Measurements from ENCODE around the gene C3orf62. TPM values are rescaled to one million over a fixed set of nuclear protein-coding genes. Genes with fewer than 3 reads are reported as not detected.
A peak's percentile ranks its signal among the peaks of the same experiment; 100 is the strongest.

The C3orf62 gene
- polyA plus RNA-seq, 1 experiment = 2.1 TPM

DNA sequence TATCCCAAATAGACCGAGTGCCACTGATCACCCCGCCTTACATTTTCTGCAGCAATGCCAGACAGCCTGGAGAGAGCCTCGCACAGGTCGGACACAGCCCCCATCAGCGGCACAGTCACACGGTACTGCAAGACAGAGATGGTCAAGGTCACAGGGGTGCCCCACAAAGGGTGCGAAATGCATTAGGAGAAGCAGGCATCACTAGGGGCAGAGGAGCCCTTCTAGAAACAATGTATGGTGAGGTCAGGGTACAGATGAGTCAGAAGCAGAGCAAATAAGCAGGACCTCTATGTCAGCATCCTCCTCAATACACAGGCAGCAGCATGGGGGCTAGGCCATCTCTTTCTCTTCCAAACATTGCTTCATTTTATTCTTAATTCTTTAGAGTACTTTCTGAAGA lies 21.5 kb upstream of the C3orf62 start:
- Histone ChIP-seq H3K27me3 (ENCODE audit: control insufficient read depth, insufficient read depth, low read length) (no peaks in the 10 kb centered on the region), H3K36me3 (ENCODE audit: control insufficient read depth, insufficient read depth, low read length) (peaks cover 24% of the 10 kb centered on the region), H3K4me3 (ENCODE audit: low read depth, low read length) (no peak overlapping the region)
- ChIA-PET POLR2A (no interaction called here), CTCF (no interaction called here)
- TF ChIP-seq, protein P1, sequence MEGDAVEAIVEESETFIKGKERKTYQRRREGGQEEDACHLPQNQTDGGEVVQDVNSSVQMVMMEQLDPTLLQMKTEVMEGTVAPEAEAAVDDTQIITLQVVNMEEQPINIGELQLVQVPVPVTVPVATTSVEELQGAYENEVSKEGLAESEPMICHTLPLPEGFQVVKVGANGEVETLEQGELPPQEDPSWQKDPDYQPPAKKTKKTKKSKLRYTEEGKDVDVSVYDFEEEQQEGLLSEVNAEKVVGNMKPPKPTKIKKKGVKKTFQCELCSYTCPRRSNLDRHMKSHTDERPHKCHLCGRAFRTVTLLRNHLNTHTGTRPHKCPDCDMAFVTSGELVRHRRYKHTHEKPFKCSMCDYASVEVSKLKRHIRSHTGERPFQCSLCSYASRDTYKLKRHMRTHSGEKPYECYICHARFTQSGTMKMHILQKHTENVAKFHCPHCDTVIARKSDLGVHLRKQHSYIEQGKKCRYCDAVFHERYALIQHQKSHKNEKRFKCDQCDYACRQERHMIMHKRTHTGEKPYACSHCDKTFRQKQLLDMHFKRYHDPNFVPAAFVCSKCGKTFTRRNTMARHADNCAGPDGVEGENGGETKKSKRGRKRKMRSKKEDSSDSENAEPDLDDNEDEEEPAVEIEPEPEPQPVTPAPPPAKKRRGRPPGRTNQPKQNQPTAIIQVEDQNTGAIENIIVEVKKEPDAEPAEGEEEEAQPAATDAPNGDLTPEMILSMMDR (IDR thresholded peaks at IDR 0.05; ENCODE audit: insufficient read depth, low read depth, low read length) = no peak
- DNase-seq (ENCODE audit: low read depth) = no peak

DNA sequence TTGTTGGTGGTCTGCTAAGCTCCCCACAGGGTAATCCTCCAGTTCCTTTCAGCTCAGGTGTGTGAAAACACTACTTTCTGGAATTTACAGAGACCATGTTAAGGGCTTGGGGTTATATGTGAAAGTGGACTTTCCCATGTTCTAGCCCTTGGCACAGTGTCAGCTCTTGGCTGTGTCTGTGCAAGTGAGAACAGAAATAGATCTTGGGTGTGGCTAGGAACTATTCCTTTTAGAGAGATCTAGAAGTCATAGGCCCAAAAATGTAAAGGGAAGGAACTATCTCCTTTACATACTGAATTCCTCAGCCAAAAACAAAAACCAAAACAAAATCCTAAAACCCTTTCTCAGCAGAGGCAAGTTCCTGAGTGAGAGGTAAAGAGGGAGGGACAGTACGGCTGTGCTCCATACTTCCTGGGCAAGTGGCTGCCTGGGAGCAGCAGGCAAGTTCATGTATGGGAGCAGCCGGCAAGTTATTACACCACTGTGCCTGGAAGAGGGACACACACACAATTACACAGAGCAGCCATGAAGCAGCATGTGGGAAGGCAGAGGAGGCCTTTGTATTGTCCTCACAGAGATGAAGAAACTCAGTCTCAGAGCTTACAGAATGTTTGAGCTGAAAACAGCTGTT lies 19.9 kb upstream of the C3orf62 start:
- no peak overlapping the region for H3K4me3 ChIP-seq (ENCODE audit: low read depth, low read length)
- ChIA-PET POLR2A (no interaction called here), CTCF (interaction anchor here (1.4 to 2.7 kb wide), 3 partner anchors 12 to 152 kb away, joined by 3 to 11 read pairs (median 4); no protein-coding TSS in a partner anchor)
- no peaks in the 10 kb centered on the region for H3K27me3 ChIP-seq (ENCODE audit: control insufficient read depth, insufficient read depth, low read length)
- DNase-seq (ENCODE audit: low read depth) = no peak
- H3K36me3 ChIP-seq (ENCODE audit: control insufficient read depth, insufficient read depth, low read length) = peaks cover 21% of the 10 kb centered on the region
- TF ChIP-seq, protein P1 (IDR thresholded peaks at IDR 0.05; ENCODE audit: insufficient read depth, low read depth, low read length) = no peak

DNA sequence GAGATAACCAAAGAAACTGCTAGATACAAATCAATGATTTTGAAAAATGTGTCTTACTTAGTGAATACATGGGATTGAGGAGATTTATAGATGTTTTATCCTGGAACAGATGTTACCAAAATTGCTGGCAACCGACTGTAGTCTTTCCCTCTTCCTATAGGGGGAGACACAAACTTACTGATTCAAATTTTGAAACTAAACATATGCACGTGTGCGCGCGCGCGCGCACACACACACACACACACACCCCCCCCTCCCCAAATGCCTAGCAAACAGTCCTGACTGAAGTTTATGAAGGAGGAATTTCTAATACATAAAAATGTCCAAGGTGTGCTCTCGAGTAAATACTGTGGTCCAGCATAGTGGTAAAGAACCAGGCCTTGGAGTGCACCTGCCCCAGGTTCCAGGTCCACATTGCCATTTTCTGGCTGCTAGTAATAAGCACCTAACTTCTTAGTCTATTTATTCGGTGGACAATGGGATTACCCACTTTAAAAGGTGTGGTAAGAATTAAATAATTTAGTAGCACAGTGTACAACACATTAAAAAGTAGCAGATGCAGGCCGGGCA lies 18.5 kb upstream of the C3orf62 start:
- CTCF ChIA-PET = interaction anchor here (2.7 kb wide), 1 partner anchor 154 kb away, joined by 11 read pairs; no protein-coding TSS in a partner anchor
- Histone ChIP-seq H3K27me3 (ENCODE audit: control insufficient read depth, insufficient read depth, low read length) (no peaks in the 10 kb centered on the region), H3K4me3 (ENCODE audit: low read depth, low read length) (no peak overlapping the region), H3K36me3 (ENCODE audit: control insufficient read depth, insufficient read depth, low read length) (peaks cover 20% of the 10 kb centered on the region)
- POLR2A ChIA-PET = no interaction called here
- TF ChIP-seq, protein P1 (IDR thresholded peaks at IDR 0.05; ENCODE audit: insufficient read depth, low read depth, low read length) = peak; percentile 61
- no peak for DNase-seq (ENCODE audit: low read depth)

DNA sequence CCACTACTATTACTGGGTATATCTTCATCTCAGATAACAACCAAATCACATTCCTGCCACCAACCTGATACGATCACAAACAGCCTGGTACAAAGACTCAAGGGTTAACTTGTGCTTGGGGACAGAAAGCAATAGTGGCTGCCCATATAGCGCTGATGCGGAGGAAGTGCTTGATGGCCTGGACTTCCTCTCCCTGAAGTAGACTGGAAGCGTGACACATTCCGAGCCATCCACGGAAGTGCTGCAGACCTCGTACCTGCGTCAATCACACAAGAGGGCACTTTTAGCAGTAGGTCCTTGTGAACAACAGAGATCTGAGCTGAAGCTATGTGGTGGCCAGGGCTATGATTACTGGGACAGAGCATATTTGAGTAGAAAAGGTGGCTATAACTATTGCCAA lies 17.3 kb upstream of the C3orf62 start:
- TF ChIP-seq, protein P1 (IDR thresholded peaks at IDR 0.05; ENCODE audit: insufficient read depth, low read depth, low read length) = no peak
- H3K36me3 ChIP-seq (ENCODE audit: control insufficient read depth, insufficient read depth, low read length) = peaks cover 19% of the 10 kb centered on the region
- POLR2A ChIA-PET = no interaction called here
- CTCF ChIA-PET = interaction anchor here (0.5 kb wide), 1 partner anchor 283 kb away, joined by 3 read pairs; no protein-coding TSS in a partner anchor
- no peak overlapping the region for H3K4me3 ChIP-seq (ENCODE audit: low read depth, low read length)
- no peak for DNase-seq (ENCODE audit: low read depth)
- H3K27me3 ChIP-seq (ENCODE audit: control insufficient read depth, insufficient read depth, low read length) = no peaks in the 10 kb centered on the region

DNA sequence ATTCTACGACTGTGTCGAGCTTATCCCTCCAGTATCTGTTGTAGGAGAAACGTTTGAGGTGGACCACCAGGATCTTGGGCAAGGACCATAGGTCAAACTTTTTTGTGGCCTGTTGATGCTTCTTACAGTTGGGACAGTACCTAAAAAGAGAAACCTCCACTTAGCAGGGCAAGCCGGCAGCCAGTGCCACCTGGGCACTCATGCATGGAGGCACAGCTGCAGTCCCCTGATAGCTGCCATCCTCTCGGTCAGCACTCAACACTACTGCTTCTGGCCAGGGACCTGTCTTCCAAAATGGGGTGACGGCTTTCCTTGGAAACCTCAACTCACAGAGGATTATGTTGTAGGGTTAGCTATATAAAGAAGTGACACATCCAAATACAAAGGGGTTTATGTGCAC lies 7.0 kb upstream of the C3orf62 start:
- TF ChIP-seq, protein P1 (IDR thresholded peaks at IDR 0.05; ENCODE audit: insufficient read depth, low read depth, low read length) = no peak
- no peak for DNase-seq (ENCODE audit: low read depth)
- CTCF ChIA-PET = interaction anchor here (1.5 kb wide), 1 partner anchor 13 kb away, joined by 4 read pairs; no protein-coding TSS in a partner anchor
- Histone ChIP-seq H3K27me3 (ENCODE audit: control insufficient read depth, insufficient read depth, low read length) (no peaks in the 10 kb centered on the region), H3K36me3 (ENCODE audit: control insufficient read depth, insufficient read depth, low read length) (peaks cover 31% of the 10 kb centered on the region), H3K4me3 (ENCODE audit: low read depth, low read length) (no peak overlapping the region)
- POLR2A ChIA-PET = no interaction called here

Data from BJ (cell line).